ENCODE data around the gene DDX31.

DDX31 gene

DNA sequence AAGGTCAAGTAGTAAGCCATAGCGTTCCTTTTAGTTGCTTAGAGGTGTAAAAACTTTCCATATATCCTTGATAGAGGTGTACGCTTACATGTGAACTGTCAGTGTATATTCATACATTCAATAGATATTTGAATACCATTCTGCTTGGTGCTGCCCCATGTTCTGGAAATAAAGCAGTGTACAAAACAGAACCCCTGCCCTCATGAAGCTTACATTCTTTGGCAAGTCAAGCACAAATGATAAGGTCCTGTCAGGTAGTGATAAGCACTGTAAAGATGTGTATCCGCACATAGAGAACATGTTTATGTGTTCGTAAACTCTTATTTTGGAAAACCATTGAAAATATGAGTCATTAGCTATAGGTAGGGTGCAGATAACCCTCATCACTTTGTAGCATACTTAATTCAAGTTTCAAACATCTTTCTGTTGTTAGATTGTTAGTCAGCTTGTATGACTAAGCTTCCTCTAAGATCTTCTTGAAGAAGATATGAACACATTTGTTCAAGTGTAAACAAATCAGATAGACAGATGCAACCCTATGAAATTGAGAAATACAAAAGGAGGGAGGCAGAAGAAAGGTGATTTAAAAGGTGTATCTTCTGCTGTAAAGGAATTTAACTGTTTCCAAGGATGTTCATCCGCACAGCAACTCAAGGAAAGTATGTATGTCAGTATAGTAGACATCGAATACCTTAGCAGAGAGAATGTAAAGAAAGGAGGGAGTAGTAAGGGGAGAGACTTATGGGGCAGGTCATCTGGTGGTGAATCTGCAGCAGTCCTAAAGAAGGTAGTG, 2.0 kb upstream of the DDX31 start:
- DNase-seq = no peak

DNA sequence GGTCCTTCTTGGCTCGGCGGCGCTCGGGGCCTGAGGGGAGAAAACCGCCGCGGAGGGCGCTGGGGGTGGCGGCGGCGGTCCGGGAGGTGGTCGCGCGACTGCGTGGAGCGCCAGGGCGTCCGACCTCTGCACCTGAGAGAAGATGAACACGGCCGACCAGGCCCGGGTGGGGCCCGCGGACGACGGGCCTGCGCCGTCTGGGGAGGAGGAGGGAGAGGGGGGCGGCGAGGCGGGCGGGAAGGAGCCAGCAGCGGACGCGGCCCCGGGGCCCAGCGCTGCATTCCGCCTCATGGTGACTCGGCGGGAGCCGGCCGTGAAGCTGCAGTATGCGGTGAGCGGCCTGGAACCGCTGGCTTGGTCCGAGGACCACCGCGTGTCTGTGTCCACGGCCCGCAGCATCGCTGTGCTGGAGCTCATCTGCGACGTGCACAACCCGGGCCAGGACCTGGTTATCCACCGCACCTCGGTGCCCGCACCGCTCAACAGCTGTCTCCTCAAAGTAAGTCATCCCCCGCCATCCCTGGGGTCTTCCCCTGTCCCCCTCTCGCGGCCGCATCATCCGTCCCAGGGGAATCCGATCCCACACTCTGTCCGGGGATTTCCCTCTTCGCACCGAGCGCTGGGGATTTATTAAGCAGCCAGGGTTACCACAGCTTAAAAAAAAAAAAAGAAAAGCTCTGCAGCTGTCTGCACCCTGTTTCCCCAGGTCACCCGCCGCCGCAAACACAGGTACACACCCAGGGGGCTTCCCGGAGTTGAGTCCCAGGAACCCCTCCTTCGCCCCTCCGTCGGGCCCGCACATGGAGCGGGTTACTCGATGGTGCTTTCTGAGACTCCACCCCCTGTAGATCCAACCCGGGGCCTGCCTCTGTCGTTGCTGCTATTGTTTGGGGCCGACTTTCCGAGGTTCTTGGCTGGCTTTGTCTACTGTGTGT, 941 bp upstream of the DDX31 start, which contains the start of gene GTF3C4:
GTF3C4 (plus strand) TSS at position 8 of the 935 bp plus-strand sequence; CDS start at position 143, 135 bp downstream.
- peak in 1 of 2 experiments; percentile 34 for DNase-seq

DNA sequence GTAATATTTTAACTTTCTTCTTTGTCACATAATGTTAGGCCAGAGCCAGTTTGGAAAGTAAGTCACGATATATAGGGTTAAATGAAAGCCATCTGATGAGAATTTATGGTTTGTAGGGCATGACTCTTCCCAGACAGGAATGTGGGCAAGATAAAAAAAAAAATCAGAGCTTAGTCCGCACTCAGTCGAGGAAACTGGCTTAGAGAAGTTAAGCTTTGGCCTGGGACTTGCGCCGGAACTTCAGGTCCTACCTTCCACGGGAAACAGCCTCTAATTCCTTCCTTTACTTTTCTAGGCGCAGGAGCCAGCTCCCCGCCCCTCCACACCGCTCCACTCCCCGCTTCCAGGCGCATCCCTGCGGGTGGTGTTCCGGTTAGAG, 475 bp downstream of the DDX31 start:
- DNase-seq = peak in 1 of 2 experiments; percentile 72

DNA sequence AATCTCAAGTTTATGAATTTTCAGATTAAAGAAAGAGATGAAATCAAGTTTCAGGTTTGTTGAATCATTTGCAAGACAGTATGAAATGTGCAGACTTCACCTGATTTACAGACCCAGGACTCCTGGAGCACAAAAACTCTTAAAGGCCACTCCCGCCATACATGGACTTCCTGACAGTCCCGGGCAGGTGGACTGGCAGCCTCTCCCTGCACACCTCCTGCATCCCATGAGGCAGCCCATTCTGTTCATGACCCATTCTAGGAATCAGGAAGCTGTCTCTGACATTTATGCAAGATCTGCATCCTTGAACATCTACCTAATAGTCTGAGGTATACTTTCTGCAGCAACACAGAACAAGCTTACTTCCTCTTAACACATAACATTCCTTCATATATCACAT, 5.9 kb downstream of the DDX31 start:
- DNase-seq = no peak

DNA sequence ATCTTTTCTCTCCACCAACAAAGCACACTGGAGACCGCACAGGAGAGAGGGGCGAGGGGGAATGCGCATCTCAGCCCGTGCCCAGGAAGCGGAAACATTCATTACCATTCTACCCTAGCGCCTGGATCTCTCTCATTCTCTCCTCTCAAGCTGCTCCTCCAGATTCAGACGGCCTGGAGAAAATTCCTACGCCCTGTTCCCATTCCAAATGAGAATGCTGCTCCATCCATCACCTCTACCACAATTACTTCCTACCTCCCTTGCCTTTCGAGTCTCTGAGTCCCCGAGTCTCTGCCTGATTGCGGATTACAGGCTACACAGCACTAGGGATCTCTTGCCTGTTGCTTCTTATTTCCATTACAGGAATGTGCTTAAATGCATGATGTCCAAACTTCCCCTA, 6.7 kb downstream of the DDX31 start:
- DNase-seq = no peak

DNA sequence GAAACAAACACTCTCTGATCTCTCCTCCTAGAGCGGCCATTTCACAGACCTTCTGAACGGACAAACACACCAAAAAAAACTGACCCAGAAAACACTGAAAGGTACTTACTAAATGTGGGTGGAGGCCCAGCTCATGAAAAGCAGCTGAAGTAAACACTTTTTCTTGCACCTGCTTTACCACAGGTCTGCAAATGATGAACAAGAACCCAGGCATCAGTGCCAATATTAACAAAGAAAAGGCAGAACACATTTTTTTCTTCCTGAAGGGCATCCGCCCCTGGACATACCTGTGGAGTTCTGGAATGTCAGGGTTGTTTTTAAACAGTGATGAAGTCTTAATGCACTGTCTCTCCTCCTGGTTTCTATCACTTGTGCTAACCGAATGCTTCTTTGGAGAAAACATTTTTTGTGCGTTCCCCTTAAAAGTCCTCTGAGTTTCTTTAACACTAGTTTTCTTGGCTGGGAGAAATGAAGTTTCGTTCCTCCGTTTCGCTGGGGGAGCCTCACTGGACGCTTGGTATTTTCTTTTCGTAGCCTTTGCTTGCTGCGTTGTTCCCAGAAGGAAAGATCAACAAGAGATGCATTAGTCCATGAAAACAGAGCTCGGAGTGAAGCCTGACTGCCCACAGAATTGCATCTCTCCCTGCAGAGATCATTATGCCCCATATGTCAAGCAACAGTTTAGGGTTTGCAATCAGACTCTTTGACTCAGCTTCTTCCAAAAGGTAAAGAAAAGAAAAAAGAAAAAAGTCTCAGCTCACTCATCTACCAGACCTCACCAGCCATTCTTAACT, 7.4 kb downstream of the DDX31 start:
- DNase-seq = no peak

DNA sequence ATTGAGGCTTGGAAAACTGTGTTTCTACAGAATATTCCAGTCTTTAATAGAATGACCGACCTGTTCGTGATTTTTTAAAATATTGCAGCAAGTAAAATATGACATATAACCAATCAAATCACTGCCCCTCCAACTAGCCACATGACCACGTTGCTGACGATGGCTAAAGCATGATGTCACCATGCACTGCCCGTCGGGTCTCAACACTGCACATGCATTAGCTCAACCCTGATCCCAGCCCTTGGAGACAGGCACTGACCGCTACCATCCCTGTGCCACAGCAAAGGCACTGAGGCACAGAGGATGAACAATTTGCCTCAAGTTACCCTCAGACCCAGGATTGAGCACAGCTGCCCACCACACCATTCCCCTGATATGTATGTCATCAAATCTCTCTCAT, 13.5 kb downstream of the DDX31 start:
- DNase-seq = no peak

DNA sequence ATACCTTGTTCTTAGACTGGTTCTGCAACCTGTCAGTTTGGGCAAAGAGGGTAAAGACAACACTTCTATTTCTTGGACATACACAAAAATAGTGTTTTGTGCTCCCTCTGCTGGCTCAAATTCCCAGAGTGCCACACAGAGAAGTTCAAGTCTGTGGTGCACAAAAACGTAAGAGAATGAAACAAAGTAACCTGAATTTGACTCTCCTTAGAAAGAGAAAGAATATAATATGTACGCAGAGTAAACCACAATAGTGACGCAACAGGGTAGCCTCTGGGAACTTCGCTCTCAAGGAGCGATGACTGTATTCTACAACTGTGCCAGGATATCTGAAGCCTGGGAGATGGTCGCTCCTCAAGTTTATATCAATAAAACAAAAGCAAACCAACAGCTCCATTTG, 18.5 kb downstream of the DDX31 start:
- DNase-seq = peak; percentile 9 to 55

DNA sequence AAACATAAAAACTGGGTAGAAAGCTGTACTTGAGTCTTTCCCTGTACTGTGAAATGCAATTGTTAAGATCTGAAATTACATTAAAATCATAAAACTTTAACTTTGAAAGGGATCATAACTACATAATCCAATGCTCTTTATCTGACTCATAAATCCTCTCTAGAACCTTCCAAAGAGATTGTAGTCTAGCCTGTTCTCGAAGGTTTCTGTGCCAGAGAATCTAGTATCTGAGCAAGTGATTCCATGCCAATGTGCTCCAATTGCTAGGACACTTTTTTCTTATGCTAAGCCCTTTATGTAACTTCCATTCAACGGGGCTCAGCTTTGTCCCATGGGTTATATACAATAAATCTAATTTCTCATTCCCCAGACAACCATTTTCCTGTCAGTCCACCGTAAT, 21.1 kb downstream of the DDX31 start:
- no peak for DNase-seq

DNA sequence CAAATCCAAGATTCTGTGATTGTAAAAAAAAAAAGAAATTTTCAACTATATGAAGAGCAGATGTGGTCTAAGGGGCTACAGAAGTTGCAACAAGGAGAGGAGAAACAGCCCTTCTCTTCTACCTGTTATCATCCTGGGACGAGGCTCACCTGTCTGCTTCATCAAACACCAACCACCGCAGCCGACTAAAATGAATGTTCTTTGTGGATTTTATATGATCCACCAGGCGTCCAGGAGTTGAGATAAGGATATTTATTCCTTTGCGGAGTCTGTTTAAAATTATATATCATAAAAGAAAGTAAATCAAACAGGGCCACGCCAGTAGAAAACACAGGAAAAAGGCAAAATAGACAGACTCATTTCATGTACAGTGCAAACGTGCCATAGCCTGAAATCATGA, 21.5 kb downstream of the DDX31 start:
- DNase-seq = no peak

DNA sequence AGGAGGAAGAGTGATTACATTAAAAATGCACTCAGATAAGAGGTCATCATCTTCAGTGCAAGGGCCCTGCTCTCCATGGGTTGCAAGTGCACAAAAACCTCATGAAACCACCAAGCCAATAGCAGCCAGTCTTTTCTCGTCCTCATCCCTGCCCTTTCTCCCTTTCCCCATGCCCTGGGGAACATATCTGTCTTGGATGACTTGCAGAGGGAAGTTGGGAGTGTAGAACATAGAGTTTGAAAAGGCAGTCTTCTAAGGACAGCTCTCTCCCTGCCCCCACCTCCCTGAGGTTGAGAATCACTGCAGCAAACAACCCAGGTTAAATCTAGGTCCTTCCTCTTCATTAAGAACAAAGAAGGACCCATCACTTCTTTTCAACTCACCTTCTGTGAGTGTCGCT, 22.0 kb downstream of the DDX31 start:
- no peak for DNase-seq

DNA sequence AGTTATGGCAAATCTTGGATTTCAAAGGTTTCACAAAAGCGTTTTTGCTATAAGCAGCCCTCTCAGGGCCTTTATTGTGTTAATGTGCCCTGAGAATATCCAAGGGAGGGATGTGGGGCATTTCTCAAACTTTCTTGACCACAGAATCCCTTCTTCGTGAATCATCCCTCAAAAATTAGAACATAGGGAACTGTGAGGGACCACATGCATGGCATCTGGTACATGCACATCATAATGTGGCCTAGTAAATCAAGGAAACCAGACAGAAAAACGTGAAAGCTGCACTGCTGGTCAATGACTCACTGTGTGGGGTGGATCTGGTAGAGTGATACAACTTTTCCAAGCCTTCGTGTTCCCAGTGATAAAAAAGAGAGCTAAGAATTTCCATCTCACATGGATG, 22.4 kb downstream of the DDX31 start:
- no peak for DNase-seq

DNA sequence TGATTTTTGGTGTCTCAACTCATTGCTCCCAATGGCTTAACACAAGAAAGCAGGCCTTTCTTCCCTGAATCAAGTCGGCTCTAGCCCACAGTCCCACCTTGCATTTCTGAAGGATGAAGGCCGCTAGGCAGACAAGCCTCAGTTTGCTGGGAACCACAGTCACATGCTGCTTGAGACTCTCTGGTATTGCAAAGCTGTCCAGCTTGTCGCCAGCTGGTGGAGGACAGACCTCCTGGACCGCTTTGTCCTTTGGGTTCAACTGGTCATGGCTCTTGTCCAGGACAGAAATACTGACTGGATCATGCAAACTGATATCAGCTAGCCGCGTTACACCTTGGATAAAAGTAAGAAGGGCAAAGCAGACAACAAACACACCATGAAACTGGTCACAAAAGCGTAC, 23.1 kb downstream of the DDX31 start:
- DNase-seq = no peak

DNA sequence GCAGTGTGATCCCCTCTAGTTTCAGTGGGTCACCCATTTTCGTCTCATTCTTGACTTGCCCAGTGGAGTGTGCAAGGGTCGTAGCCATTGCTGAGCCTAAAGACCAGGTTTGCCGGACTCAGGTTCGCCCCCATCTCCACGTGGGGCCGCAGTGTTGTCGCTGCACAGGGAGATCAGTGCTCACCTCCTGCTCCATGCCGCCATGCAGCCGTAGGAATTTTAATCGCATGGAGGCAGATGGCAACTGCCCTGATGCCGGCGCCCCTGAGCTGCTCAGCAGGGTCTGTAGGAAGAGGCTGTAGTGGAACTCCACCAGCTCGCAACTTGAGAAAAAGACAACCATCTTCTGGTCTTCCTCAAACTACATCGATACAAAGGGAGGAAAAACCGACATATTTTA, 24.1 kb downstream of the DDX31 start:
- peak; percentile 86 to 88 for DNase-seq

DNA sequence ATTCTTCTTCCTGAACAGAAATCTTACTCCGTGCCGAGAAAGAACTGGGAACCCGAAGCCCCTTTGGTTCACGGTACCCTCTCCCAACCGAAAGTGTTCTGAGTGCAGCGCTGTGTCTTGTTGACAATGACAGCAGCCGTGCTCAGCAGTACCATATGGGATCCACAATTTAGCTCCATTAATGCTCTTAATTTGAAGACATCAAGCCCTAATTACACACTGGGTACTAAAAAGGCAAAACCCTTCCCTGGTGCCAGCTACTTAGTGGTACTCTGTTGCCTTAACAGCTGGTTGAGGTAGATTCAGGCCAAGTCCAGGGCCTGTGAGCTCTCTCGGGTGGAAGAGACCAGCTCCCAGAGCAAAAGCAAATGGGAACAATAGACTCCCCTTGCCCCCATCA, 24.5 kb downstream of the DDX31 start:
- DNase-seq = peak; percentile 94 to 98

DNA sequence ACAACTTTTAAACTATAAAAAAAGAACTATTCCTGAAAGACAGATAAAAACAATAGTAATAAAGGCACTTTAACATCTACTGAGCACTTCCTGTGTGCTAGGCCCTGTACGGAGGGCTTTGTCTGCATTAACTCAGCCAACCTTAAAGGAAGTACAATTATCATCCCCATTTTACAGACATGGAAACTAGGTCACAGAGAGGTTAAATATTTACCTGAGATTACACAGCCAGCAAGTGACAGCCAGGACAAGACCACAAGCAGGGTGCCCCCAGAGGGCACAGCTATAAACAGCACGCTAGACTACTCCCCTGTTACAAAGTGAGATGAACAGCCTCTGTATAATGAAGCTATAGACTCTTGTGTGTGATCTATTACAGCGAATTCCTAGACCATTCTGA, 25.5 kb downstream of the DDX31 start:
- DNase-seq = peak in 1 of 2 experiments; percentile 42

DNA sequence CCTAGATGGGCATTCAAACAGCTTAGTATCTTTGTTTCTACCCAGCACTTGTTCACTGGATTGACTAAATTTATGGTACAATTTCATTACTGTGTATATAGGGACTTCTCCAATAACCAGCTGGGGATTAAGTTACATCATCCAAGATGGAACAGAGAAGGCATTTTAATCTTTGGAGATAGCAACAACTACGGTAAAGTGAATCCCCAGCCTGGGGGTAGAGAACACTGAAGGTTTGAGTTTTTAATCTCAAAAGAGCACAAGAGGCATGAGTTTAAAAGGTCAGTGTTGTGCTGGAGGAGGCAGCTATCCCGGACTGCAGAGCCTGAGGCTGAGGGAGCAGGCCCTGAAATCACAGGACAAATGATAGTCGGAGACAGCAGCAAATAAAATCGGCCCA, 28.6 kb downstream of the DDX31 start:
- no peak for DNase-seq

DNA sequence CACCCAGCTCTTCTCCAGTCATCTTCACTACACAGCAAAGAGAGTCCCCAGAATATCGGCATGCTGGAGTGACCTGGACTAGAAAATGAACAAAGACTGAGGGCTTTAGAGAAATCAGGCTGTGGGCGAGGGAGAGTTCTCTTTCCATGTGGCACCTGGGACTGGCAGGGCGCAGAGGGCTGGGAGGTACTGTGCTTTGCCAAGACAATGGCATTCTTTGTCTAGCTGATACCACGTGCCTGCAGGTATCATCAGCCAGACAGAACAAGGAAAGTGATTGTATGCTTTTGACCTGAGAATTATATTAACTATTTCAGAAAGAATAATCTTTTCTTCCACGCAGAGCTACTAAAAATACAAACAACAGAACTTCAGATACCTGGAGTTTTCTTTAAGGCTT, 30.5 kb downstream of the DDX31 start:
- no peak for DNase-seq

DNA sequence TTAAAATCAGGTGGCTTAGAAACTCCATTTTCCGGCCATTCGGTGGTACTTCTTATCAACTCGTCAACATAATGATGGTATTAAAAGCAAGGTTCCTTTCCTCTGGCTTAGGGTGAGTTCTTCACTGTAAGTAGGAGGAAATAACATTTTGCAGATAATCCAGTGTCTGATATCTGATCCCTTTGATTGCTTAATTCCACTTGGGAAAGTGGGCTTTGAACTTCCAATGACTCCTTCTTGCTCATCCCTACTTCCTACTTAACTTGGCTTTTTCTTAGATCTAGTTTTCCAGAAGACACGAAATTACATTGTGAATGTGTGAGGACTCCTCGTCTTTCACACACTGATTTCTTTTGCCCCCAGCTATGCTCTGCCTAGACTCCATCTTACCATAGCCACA, 31.5 kb downstream of the DDX31 start:
- DNase-seq = peak; percentile 71 to 82

DNA sequence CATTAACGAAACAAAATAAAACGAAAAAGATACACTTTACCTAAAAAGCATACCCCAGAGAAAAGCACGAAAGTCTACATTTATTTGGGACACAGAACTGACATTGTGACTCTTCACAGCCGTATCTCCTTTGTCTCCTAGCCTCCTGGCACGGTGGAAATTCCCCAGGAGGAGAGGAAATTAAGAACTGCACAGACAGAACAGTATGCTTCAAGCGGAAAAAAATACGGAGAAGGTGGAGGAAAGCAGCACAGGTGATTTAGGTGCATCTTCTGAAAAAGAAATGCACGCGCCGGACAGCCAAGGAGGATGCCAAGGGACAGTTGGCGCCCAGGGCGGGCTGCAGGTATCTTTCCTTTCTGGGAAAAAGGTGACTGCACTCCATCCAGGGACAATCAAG, 32.0 kb downstream of the DDX31 start:
- no peak for DNase-seq

DNA sequence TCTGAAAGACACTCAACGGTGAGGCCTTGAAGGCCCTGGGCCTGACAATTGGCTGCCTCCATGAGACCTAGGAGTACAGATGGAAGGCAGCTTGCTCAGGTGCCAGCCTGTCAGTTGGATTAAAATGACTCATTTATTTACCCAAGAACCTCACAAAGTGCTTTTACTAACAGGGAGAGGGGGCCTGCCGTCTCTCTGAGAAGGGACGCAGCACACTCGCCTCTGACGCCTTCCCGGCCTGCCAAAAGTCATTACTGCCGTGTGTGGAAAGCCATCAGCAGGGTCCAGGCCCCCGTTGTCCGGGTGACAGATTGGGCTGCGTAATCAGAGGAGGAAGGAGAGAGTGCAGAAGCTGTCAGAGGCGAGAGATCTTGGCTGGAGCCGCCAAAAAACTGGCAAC, 32.4 kb downstream of the DDX31 start:
- DNase-seq = peak; percentile 77 to 87

DNA sequence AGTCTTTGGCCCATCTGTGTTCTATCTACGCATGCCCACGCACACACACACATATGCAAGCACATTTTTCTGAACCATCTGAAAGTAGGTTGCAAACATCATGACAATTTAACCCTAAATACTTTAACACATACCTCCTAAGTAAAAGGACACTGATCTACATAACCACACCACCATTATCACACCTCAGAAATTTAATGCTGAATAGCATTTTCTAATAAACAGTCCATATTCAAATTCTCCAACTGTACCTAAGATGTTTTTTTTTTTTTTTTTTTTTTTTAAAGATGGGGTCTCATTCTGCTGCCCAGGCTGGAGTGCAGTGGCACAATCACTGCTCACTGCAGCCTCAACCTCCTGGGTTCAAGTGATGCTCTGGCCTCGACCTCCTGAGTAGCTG, 35.5 kb downstream of the DDX31 start:
- no peak for DNase-seq

Data from NCI-H524 (cell line).